Skeletal muscle satellite cell (primary cell): ENCODE measurements around the gene STOML1.
A peak's percentile ranks its signal among the peaks of the same experiment; 100 is the strongest.
"Not testable (repeated sequence)": the region's sequence is repeated elsewhere in the genome, so short reads cannot be mapped to it uniquely, and the experiment has no call there.

Experiments
- H3K27me3 ChIP-seq: 2 replicates; pipeline ENCODE4 v1.7.0; 2013; ENCODE audit warnings: low read length; ENCODE audit not compliant: control insufficient read depth, insufficient read depth
- H3K36me3 ChIP-seq: 2 replicates; pipeline ENCODE4 v1.7.0; 2013; ENCODE audit warnings: mild to moderate bottlenecking, control low read depth, low read length; ENCODE audit not compliant: insufficient read depth
- H3K4me1 ChIP-seq: 2 replicates; pipeline ENCODE4 v1.7.0; 2013; ENCODE audit warnings: low read length; ENCODE audit not compliant: control insufficient read depth, insufficient read depth
- H3K4me2 ChIP-seq: 2 replicates; pipeline ENCODE4 v1.7.0; 2013; ENCODE audit warnings: mild to moderate bottlenecking, low read length
- H3K4me3 ChIP-seq: 2 replicates; pipeline ENCODE4 v1.7.0; 2013; ENCODE audit warnings: low read length
- H3K9ac ChIP-seq: 2 replicates; pipeline ENCODE4 v1.7.0; 2013; ENCODE audit warnings: mild to moderate bottlenecking, low read depth, low read length, moderate library complexity
- H3K9me3 ChIP-seq: replicated peaks from 2 replicates; pipeline ENCODE4 v1.7.0; 2013; ENCODE audit warnings: mild to moderate bottlenecking, control low read depth, low read length

Gene STOML1

DNA sequence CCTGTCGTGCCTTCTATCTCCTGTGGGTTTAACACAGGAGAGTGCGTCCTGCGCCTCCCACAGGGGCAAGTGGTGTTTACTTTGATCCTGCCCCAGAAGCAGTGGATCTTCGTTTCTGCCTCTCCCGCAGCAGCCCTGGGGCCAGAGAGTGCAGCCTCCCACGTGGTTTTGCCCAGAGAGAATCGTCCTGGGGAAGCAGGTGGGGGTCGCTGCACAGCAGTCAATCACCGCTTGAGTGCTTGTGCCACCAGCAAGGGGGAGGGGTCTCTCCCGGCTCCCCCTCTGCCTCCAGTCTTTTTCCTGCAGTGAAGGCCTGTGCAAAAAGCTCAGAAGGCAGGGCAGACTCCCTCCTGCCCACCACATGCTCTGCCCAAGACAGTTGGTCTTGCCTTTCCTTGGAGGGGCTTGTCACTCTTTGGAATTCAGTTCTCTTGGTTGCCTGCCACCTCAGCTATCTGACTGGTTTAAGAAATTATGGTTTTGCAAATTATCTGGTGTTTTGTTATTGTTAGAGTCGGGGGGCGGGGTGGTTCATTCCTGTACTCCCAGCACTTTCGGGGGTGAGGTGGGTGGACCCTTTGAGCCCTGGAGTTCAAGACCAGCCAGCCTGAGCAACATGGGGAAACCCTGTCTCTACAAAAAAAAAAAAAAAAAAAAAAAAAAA, 26.9 kb downstream of the STOML1 start:
- Histone ChIP-seq H3K4me1 (peaks cover 29% of the 10 kb centered on the region), H3K4me2 (peak overlapping the region; percentile 70), H3K4me3 (peak overlapping the region; percentile 29), H3K27me3 (no peaks in the 10 kb centered on the region), H3K36me3 (no peaks in the 10 kb centered on the region), H3K9me3 (no peaks in the 10 kb centered on the region), H3K9ac (no peak overlapping the region)

GRCh38 chr15:73964736-73965093, 27.4 kb downstream of the STOML1 start:
- peak overlapping the region; percentile 29 for H3K4me3 ChIP-seq
- H3K27me3 ChIP-seq: no peaks in the 10 kb centered on the region
- peaks cover 33% of the 10 kb centered on the region for H3K4me1 ChIP-seq
- H3K9me3 ChIP-seq: no peaks in the 10 kb centered on the region
- no peaks in the 10 kb centered on the region for H3K36me3 ChIP-seq
- H3K9ac ChIP-seq: no peak overlapping the region
- H3K4me2 ChIP-seq: peak overlapping the region; percentile 70

- Histone ChIP-seq H3K27me3 (no peaks in the 10 kb centered on the region), H3K36me3 (no peaks in the 10 kb centered on the region), H3K4me1 (peaks cover 52% of the 10 kb centered on the region), H3K9me3 (no peaks in the 10 kb centered on the region), H3K4me3 (no peak overlapping the region), H3K4me2 (no peak overlapping the region), H3K9ac (no peak overlapping the region)
Observed at GRCh38 chr15:73962433-73962832, 29.7 kb downstream of the STOML1 start.

DNA sequence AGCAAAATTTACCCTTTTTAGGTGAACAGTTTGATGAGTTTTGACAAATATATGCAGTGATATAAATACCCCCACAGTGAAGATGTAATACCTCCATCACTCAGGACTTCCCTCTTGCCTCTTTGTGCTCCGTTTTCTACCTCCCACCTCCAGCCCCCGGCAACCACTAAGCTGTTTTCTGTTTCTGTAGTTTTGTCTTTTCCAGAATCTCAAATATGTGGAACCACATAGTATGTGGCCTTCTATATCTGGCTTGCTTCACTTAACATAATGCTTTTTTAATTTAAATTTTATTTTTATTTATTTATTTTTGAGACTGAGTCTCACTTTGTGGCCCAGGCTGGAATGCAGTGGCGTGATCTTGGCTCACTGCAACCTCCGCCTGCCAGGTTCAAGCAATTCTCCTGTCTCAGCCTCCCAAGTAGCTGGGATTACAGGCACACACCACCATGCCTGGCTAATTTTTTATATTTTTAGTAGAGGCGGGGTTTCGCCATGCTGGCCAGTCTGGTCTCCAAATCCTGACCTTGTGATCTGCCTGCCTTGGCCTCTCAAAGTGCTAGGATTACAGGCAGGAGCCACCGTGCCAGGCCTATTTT, 31.5 kb downstream of the STOML1 start:
- not testable (repeated sequence) for H3K9ac ChIP-seq, H3K36me3 ChIP-seq, H3K4me3 ChIP-seq, H3K27me3 ChIP-seq, H3K4me2 ChIP-seq, H3K9me3 ChIP-seq
- H3K4me1 ChIP-seq: peaks cover 59% of the 10 kb centered on the region

DNA sequence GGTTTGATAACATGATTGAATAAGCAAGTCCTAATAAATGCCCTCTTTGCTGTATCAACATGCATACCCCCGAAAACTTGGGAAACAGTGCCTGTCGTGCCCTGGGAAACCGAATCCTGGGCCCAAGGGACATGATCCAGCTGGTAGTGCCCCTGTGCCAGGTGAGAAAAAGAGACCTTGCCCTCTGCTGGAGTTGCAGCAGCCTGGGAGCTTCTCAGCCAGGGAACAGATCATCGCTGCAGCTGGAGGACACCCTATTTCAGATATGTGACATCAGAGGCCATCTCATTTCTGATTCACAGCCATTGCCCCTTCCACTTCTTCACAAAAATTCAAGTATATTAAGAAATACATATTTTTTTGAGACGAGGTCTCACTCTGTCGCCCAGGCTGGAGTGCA, 32.3 kb downstream of the STOML1 start:
- Histone ChIP-seq H3K9ac (no peak overlapping the region), H3K9me3 (no peaks in the 10 kb centered on the region), H3K36me3 (no peaks in the 10 kb centered on the region), H3K4me2 (no peak overlapping the region), H3K27me3 (no peaks in the 10 kb centered on the region), H3K4me3 (no peak overlapping the region), H3K4me1 (peaks cover 55% of the 10 kb centered on the region)

- Histone ChIP-seq H3K27me3 (no peaks in the 10 kb centered on the region), H3K4me1 (peaks cover 55% of the 10 kb centered on the region), H3K4me3 (no peak overlapping the region), H3K36me3 (no peaks in the 10 kb centered on the region), H3K9ac (no peak overlapping the region), H3K4me2 (peak overlapping the region; percentile 29), H3K9me3 (no peaks in the 10 kb centered on the region)
Observed at GRCh38 chr15:73959012-73959581, 33.0 kb downstream of the STOML1 start.

DNA sequence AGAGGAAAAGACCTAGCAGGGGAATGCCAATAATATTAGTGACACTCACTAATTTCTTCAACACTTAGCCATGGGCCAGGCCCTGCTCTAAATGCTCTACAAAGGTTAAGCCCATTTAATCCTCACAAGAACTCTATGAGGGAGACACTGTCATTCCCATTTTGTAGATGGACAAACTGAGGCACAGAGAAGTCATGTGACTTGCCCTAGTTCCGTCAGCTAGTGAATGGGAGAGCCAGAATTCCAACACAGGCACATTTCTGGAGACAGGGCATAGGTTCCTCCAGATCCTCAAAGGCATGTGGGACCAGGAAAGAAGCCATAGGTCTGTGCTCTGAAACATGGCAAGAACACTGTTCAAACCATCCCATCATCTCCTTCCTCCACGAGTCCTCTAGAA, 34.3 kb downstream of the STOML1 start:
- Histone ChIP-seq H3K4me1 (peaks cover 55% of the 10 kb centered on the region), H3K4me3 (no peak overlapping the region), H3K27me3 (no peaks in the 10 kb centered on the region), H3K9me3 (no peaks in the 10 kb centered on the region), H3K9ac (no peak overlapping the region), H3K4me2 (no peak overlapping the region), H3K36me3 (peaks cover 6% of the 10 kb centered on the region)

DNA sequence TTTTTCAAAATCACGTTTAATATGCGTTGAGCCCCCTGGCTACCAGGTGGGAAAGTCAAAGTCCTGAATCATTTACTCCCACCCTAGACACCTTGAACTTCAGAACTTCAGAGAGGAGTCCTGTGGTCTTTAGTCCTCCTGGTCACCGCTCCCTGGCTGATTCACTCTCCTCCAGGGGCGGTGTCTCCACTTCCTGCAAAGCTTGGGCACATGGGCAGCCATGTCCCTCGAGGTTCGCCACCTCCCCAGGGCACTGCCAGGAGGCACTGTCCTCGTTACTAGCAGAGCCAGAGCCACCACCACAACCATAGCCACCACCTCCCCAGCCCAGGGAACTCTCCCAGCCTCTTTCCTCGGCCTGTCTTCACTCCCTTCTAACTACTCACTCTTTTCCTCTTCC, 34.8 kb downstream of the STOML1 start:
- Histone ChIP-seq H3K4me3 (no peak overlapping the region), H3K36me3 (peaks cover 11% of the 10 kb centered on the region), H3K9ac (no peak overlapping the region), H3K4me2 (peak overlapping the region; percentile 50), H3K9me3 (no peaks in the 10 kb centered on the region), H3K4me1 (peaks cover 51% of the 10 kb centered on the region), H3K27me3 (no peaks in the 10 kb centered on the region)

DNA sequence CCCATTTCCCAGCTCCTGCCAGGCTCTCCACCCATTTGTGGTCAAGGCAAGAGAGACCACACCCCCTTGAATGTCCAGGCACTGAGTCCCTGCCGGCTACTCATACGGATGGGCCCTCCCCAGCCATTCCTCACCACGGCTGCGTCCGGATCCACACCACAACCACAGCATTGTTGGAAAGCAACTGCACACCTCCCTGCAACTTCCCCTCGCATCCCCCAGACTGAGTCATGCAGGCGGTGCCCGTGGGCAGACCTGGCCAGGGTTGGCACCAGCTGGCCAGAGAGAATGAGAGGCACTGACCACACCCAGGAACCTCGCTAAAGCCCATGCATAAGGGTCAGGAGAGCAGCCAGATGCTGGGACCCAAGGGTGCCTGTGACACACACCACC, 35.4 kb downstream of the STOML1 start:
- no peaks in the 10 kb centered on the region for H3K9me3 ChIP-seq
- H3K9ac ChIP-seq: peak overlapping the region; percentile 72
- H3K4me3 ChIP-seq: peak overlapping the region; percentile 53
- no peaks in the 10 kb centered on the region for H3K27me3 ChIP-seq
- H3K36me3 ChIP-seq: peaks cover 16% of the 10 kb centered on the region
- peak overlapping the region; percentile 50 for H3K4me2 ChIP-seq
- peaks cover 54% of the 10 kb centered on the region for H3K4me1 ChIP-seq

DNA sequence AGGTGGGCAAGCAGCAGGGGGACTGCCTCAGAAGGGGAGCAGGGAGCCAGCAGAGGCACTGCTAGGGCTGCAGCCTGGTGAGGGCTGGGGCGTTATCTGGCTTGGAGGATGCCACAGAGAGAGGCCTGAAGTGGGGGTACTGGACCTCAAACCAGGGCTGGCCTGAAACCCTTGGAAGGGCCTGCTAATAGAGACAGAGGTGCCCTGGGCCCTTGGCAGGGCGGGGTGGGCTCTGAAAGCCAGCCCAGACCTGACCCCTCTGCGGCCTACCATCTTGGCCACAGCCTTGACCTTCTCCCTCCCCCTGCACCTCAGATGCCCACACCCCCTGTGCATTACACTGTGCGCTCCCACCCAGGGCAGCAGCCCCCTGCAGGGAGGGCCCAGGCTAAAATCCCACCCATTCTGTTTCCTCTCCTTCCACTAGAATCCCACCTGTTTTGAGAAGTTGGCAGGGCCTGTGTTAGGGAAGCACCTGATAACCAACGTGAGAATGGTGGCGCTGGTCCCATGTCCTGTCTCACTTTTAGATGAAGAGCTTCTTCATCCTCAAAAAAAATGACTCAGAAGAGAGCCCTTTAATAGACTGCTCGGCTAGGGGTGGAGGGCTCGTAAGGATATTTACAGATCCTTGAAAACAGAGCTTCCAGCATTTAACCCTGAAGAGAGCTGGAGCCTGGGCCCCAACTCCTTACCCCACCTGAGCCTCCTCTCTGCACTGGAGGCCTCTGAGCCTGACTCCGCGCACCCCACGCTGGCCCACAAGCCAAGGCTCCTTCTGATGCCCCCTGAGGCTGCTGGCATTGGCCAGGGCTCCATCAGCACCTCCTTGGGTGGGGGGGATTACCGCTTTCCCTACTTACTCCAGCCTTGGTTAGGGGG, 36.0 kb downstream of the STOML1 start:
- H3K27me3 ChIP-seq: no peaks in the 10 kb centered on the region
- no peaks in the 10 kb centered on the region for H3K9me3 ChIP-seq
- H3K4me3 ChIP-seq: peak overlapping the region; percentile 53
- H3K36me3 ChIP-seq: peaks cover 18% of the 10 kb centered on the region
- peak overlapping the region; percentile 50 for H3K4me2 ChIP-seq
- H3K9ac ChIP-seq: peak overlapping the region; percentile 72
- peaks cover 59% of the 10 kb centered on the region for H3K4me1 ChIP-seq

GRCh38 chr15:73955326-73955725, 36.8 kb downstream of the STOML1 start:
- H3K9ac ChIP-seq: peak overlapping the region; percentile 72
- no peaks in the 10 kb centered on the region for H3K9me3 ChIP-seq
- no peak overlapping the region for H3K4me2 ChIP-seq
- H3K27me3 ChIP-seq: no peaks in the 10 kb centered on the region
- peaks cover 23% of the 10 kb centered on the region for H3K36me3 ChIP-seq
- H3K4me3 ChIP-seq: no peak overlapping the region
- H3K4me1 ChIP-seq: peaks cover 67% of the 10 kb centered on the region
